HG03432 (cell line): ENCODE results near the gene GPAM.
A peak's percentile ranks its signal among the peaks of the same experiment; 100 is the strongest.
"Not testable (repeated sequence)": the region's sequence is repeated elsewhere in the genome, so short reads cannot be mapped to it uniquely, and the experiment has no call there.

ENCODE experiments used
- ATAC-seq: cut with Tn5 transposase; IDR thresholded peaks from one replicate; pipeline ENCODE4 v1.9.1; 2021; ENCODE audit warnings: mild to moderate bottlenecking, moderate library complexity; ENCODE audit not compliant: unreplicated experiment

The GPAM gene

DNA sequence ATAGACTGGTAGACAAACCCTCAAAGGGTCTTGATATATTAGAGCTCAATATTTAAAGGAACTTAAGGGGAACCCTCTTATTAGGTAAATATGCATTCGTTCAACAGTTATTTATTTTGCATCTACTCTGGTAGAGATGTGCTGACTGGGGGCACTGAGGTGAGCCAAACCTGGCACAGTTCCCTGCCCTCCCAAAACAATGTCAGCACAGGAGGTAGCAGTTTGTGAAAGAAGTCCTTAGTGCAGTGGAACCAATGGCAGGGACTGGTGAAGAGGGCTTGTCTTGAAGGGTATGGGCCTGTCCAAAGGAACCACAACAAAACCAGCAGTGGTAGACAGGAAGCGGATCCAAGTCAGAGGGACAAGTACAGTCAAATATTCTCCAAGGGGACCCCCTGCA lies 32.6 kb upstream of the GPAM start:
- no peak for ATAC-seq

DNA sequence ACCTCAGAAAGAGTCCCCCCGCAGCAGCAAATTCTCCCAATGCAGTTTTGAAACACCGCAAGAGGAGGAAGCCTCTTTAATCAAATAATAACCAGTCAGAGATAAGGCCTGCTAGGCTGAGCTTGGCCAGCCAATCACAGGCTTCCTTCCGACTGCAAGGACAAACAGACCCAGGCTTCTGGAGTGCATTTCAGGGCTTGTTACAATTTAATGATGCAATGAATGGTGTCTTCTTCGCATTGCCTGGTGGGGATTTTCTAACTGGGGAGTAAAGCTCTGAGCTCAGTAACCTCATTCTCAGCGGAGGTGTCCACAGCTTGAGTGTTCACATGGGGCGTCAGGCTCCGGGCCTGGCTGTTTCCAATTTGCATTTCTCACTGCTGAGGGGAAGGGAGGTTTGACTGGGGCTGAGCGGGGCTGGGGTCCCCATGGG lies 31.8 kb upstream of the GPAM start:
- ATAC-seq: no peak

DNA sequence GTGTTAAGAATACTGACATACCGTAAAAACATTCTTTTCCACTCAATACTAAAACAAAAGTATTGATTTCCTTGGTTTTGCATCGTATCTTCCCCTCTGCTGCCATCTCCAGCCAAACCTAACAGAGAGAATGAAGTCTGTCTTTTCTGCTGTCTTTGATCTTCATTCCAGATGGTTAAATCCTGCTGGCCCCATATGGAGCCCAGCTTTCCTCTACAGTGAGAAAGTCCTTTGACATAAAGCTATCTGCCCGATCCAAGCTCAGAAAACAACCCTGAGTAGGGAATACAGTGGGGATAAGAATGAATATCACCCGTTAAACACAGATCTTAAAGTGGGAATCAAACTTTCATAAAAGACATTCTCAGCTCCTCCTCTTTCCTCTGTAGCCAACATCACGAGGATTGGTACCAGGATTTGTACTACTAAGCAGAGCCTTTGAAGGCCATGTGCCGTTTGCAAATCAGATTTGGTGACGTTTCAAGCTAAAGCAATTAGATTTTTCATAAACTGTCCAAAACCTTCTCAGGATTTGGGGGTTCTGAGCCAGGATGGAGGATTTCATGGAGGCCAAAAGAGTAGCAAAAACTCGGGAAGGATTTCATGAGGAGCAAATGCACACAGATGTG lies 30.8 kb upstream of the GPAM start:
- ATAC-seq: no peak

DNA sequence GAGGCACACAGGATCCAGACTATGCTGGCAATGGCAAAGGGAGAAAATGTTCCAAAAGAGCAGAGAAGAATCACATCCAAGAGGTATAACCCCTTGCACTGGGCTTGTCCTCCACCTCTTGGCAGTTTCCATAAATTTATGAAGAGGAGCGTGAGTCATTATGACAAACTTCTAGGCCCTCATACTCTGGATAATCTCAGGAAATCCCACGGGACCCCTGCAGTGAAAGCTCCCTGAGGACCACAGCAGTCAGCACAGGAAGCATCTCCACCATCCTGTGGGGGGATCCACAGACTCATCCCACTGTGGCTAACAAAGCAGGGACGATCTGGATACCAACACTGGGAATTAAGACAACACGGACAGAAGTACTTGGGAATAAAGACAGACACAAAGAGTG lies 30.3 kb upstream of the GPAM start:
- no peak for ATAC-seq

DNA sequence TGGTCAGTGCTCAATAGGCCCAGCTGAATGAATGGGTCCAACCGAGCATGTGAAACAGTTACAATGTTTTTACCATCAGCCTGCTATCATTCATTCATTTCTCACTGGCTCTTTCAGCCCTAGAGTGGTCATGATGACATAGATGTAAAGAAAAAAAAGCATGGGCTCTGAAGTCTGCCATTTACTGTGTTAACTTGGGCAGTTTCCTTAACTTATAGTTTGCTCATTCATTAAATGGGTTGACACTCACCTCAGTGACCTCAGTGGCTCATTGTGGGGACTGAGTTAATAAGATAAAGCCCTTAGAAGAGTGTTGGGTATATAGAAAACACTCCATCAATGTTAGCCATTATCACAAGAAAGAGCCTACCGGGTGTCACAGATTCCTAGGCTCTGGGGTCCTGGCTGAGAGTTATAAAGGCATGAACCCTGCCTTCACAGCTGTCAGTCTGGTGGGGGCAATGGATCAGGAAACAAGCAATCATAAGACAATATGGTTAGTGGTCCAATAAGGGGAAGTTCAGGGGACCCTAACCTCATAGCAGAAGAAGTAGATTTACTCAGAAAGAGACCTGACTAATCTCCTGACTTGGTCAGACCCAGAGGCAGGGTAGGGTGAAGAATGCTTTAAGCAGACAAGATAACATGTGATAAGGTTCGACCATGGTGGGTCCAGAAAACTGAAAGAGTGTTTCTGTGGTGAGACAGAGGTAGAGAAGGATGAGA lies 29.7 kb upstream of the GPAM start:
- peak; percentile 61 for ATAC-seq

DNA sequence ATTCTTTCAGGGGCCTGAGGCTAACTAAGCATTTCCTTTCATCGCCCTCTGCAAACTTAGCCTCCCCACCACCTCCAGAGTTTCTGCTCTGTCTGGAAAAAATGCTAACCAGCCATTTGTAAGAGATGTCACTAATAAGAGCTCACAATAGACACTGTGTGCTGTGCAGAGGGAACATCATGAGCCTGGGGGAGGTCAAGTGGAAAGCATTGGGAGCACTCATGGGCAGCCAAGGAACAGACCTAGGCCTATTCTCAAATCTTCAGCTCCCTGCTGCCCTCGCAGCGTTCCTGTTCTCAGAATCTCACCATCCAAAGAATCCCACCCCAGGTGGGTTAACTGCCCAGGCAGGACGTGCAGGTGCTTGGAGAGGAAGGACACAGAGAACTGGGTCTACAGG lies 27.1 kb upstream of the GPAM start:
- no peak for ATAC-seq

DNA sequence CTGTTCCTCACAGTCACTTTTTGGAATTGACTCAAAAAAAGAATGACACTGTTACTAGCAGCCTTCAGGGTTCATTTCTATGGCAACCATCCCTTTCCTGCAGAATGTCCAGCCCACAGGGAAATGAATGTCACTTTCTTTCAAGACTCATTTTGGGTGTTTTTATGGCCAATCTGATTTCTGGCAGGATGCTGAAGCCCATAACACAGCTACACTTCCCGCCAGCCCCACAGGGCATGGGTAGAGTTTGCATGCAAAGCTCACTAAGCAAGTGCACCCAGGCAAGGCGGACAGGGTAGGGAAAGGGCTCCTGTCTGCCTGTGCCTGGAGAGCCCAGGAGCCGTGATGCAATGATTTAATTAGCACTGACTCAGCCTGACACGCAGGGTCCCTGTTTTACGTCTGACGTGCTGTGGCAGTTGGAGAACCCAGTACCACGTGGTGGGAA lies 26.1 kb upstream of the GPAM start:
- no peak for ATAC-seq

DNA sequence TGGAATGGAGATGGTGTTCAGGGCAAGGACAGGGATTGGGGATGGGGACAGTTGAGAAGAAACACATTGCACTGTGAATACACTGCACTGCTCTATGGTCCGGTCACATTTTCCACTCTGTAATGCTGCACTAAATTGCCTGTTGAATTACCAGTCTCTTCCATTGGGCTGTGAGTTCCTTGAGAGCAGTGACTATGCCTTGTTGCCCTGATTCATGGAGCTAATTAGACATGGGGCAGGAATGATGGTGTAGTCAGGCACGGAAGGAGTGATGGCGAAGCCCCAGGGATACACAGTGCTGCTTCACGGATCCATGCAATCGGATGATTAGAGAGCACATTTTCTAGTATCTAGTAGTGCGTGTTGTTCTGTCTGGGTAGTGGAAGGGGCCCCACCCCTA lies 25.4 kb upstream of the GPAM start:
- ATAC-seq: no peak

DNA sequence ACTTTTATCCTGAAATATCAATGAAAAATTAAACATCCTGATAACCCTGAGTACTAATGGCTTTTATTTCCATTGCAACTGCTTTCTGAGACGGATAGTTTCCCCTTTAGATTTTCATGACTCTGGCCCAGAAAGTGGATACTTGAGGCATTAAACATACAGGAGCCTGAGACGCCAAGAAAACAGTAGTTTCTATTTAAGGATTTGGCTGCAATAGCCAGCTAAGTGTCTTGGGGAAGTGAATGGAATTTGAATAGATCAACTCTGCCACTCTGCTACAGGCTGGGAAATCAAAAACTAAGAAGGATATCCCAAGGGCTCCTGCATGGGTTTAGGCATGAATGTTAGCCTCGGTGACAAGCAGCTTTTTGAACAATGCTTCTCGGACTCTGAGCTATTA lies 24.7 kb upstream of the GPAM start:
- no peak for ATAC-seq

DNA sequence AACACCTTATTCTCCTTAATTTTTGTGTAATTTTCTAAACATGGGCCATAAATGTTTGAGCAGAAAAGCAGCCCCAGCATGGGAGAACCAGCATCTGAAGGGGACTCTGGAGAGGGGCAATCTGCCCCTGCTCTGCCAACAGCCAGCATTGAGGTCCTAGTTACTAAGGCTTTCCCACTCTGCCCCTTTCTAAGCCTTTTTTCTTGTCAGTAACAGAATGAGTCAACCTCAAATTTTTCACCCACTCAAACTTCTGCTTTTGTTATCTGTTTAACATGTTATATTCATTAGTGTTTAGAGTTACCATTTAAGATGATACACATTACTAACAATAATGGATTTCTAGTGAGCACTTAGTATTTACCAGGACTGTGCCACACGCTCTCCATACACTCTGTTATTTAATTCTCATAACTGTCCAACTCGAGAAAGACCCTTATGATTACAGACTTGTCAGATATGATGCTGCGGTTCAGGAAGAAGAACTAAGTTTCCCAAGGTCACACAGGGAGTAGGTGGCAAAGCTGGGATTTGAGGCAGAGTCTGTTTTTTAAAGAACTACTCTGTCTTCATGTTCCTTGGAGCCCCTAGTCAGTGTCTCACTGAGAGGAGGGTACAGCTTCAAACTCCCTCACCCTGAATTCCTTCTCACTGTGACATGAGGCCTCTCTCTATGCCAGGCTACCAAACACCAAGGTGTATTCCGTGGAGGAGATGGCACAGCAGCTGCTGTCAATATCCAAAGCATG lies 19.9 kb upstream of the GPAM start:
- peak; percentile 77 for ATAC-seq

DNA sequence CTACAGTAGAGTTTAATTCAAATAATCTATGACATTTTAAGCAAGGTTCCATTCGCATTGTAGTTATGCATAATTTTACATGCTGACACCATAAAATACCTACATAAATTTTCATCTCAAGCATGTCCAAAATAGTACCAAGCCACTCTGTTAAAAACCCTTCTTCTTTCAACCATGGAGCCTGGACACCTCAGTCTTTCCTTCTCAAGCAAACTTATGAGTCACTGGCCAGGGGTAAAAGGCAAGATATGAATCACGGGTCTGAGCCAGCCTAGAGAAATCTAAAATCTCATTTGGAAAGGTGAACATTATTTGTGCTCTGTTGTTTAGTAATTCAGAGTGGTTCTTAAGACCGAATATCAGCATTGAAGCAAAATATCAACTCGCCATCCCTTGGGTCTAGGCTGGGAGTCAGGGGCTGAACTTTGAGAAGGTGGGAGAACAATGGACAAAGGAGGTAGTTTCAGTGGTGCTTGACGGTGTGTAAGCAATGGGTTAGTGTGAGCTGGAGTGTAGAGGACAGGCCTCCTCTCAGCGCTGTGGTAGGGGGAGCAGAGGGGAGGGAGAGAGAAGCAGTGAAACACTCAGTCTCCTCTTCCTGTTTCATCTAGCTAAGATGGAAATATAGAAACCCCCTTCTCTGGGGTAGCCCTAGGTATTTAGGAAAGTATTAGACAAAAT lies 19.1 kb upstream of the GPAM start:
- peak; percentile 90 for ATAC-seq

DNA sequence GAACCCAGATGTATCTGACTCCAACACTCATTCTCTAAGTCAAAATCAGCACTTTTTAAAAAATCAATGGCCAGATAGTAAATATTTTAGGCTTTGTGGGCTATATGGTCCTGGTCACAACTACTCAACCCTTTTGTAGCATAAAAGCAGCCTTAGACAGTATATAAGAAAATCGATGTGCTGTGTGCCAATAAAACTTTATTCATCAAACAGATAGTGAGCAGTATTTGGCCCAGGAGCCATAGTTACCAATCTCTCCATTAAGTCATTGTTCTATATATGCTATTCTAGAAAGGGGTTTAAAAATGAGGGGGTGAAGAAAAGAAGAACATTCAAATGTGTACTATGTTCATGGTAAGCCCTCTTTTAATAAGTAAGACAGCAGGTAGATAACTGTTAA lies 18.5 kb upstream of the GPAM start:
- ATAC-seq: no peak

DNA sequence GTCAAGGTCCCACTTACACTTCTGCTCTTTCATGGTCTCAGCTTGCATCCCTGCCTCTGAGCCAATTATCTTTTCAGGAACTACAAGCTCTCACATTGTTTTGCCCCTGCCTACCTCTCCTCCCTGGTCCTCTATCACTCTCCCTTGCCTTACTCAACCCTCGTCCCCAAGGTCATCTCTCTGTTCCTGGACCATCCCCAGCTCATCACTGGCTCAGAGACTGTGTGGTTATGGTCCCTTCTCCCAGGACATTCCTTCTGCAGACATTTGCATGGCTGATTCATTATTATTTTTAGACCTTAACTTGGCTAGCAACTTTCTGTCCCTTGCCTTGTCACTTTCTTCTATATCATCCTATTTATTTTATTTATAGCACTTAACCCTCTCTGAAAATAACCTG lies 17.8 kb upstream of the GPAM start:
- no peak for ATAC-seq

DNA sequence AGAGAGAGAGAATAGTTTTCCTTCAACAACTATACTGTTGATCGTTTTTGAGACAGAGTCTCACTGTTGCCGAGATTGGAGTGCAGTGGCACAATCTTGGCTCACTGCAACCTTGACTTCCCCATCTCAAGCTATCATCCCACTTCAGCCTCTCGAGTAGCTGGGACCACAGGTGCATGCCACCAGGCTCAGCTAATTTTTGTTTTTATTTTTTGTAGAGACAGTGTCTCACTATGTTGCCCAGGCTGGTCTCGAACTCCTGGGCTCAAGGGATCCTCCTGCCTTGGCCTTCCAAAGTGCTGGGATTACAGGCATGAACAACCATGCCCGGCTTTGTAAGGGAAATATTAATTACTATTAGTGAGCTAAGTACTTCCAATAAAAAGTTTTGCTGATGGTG lies 16.7 kb upstream of the GPAM start:
- not testable (repeated sequence) for ATAC-seq

DNA sequence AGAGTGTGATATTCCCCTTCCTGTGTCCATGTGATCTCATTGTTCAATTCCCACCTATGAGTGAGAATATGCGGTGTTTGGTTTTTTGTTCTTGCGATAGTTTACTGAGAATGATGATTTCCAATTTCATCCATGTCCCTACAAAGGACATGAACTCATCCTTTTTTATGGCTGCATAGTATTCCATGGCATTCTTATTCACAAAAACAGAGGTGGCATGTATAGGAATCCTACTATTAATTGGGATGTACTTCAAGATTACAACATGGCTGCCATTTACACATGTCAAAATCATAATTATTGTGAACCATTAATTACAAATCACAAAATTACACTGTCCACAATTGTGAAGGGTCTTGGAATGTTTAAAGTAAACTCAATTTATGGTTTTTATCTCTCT lies 14.1 kb upstream of the GPAM start:
- ATAC-seq: not testable (repeated sequence)

DNA sequence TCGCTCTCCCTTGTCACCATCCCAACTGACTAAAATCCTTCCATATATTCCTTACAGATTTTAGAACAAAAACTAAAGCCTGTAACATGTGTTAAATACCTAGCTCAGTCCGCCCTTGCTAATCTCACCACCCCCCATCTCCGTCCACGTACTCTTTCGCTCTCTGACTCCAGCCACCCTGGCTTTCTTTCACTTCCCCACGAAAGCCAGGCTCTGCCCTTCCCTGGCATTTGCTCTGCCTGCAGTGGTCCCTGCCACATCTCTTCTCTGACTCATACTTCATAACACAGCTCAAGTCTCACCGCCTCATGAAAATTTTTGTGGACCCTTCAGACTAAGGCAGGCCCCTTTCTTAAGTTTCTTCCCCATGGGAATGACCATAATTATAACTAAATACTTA lies 11.7 kb upstream of the GPAM start:
- no peak for ATAC-seq

DNA sequence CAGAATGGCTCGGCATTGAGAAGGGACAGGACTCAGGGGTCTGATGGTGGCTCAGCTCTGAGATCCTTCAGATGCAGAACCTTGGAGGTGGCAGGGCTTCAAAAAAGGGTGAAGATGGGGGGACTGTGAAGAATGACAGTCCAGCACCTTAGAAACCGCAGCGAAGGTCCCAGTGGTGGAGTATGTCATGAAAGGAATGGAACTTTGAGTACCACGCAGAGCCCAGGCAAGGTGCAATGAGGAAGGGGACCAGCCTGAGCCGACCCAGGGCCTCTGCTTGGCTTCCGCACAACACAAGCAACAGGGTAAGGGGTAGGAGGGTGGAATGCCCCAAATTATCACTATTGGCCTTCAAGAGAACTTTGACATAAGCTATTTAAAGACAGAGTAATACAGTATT lies 8.2 kb upstream of the GPAM start:
- ATAC-seq: no peak

DNA sequence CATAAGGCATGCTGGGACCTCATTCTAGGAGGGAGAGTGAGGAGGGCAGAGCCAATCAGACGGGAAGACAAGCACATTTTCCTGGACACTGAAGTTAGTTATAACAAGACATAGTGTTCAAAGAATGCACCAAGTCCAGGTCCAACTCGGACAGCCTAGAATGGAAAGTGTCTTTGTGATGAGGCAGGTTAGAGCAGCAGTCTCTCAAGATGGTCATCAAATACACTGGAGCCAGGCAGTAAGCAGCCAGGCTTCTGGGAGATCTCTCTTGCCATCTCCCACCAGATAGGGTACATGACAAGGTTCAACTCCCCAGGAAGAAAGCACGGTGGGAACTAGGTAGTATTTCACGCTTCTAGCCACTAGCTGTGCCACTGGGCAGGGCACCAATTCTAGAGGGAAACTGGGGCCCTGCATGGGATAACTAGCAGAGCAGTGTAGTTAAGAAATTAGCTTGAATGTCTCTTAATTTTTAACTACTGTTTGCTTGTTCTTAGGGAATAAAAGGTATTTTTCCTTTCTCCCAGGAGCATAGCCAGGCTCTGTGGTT lies 7.6 kb upstream of the GPAM start:
- ATAC-seq: no peak

DNA sequence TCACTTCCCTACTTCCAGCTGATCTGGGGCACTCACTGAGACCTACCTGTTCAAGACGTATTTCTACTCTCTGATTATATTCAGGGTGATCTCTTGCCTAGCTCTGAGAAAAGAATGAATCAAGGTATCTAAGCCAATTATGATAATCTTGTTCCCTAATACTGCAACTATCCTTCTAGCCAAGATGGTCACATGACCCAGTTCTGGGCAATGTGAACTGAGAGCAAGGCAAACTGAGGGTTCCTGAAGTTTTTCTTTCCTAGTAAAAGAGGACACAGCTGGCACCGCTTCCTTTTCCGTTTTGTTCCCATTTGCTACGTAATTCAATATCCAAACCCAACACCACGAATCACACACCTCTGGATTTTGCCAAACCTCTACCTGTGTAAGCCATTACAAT lies 5.9 kb upstream of the GPAM start:
- no peak for ATAC-seq

DNA sequence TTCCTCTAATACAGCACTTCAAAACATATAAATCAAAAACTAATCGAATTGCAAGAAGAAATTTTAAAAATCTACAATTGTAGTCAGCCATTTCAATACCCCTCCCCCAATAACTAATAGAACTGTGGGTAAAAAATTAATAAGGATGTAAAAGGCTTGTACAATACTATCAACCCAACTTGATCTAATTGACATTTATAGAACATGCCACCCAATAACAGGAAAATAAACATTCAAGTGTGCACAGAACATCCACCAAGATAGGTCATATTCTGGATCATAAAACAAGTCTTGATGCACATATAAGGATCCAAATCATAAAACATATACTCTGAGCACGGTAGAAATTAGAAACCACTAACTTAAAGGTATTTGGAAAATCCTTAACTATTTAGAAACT lies 4.0 kb upstream of the GPAM start:
- ATAC-seq: no peak

DNA sequence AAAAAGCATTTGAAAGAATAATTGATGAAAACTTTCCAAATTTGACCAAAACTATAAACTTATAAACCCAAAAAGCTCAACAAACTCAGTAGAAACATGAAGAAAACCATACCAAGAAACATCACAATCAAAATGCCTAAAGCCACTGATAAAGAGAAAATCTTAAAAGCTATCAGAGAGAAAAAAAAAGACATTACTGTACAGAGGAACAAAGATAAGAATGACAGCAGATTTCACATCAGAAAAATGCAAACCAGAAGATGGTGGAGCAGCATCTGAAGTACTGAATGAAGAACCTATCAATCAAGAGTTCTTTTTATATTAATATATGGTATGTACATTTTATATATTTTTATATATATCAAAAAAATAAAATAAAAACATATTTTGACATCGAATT lies 2.4 kb upstream of the GPAM start:
- no peak for ATAC-seq
